GM21576 (cell line): Measurements from ENCODE around the gene RND2.

ENCODE experiments used
- ATAC-seq: cut with Tn5 transposase; IDR thresholded peaks from one replicate; pipeline ENCODE4 v1.9.1; 2021; ENCODE audit warnings: mild to moderate bottlenecking, moderate library complexity; ENCODE audit not compliant: unreplicated experiment

RND2 gene

DNA sequence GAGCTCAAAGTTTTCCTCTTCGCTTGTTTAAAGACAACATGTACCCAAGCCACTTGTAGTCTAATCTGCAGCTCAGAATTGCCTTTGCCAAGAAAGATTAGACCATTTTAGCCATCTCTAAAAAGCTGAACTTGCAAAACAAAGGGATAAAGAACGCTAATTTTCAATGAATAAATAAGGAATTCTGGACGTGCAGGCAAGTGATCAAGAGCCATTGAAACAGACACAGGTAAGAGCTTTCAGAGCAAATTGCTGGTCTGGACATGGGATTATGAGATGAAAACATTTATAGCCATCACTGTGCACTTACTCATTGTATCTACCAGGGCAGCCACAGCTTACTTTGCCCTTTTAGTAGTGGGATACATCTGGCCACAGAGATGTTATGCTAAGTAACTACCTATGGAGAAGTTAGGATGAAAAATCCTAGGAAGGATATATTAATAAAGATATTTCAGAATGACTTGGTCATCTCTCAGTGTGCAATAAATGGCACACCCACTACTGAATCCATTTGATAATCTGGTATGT, 44.4 kb downstream of the RND2 start:
- no peak for ATAC-seq

DNA sequence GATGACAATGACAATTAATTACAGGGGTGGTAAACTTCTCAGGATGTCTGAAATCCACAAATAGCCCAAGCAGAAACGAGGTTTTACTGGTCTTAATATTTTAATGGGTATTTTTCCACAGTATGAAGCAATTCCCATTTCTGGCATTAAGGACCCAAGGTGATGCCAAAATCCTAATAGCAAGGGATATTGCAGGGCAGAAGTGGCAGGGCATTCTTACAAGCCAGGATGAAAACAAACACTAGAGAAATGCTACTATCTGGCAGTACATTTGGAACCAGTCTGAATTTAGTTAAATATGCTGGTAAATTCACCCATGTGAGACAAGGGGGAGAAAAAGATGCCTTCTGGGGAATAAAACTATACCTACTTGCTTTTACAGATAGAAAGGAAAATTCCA, 45.2 kb downstream of the RND2 start:
- ATAC-seq, result no peak

DNA sequence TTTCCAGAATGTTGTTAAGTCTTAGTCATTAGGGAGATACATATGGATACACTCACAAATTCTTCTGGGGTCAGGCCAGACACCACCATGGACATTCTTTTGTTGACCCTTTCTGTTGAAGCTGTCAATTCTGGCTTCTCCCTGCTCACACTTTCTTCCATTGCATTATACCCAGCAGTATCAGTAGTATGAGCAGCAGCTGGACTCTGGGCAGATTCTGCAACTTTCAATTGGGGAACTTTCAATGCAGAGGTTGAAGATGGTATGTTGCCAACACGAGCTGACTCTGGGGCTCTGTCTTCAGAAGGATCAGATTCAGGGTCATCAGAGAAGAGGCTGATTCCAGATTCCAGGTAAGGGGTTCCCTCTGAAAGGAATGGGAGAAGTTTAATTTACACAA, 45.8 kb downstream of the RND2 start:
- ATAC-seq, result no peak

DNA sequence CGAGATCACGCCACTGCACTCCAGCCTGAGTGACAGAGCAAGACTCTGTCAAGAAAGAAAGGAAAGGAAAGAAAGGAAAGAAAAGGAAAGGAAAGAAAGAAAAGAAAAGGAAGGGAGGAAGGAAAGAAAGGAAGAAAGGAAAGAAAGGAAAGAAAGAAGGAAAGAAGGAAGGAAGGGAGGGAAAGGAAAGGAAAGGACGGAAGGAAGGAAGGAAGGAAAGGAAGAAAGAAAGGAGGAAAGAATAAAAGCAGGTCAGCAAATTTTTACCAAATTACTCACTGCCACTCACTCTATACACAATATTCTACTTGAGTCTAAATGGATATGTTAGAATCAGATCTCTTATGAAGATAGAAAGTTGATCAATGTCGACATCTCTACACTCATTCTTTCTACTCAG, 49.8 kb downstream of the RND2 start:
- no peak for ATAC-seq

DNA sequence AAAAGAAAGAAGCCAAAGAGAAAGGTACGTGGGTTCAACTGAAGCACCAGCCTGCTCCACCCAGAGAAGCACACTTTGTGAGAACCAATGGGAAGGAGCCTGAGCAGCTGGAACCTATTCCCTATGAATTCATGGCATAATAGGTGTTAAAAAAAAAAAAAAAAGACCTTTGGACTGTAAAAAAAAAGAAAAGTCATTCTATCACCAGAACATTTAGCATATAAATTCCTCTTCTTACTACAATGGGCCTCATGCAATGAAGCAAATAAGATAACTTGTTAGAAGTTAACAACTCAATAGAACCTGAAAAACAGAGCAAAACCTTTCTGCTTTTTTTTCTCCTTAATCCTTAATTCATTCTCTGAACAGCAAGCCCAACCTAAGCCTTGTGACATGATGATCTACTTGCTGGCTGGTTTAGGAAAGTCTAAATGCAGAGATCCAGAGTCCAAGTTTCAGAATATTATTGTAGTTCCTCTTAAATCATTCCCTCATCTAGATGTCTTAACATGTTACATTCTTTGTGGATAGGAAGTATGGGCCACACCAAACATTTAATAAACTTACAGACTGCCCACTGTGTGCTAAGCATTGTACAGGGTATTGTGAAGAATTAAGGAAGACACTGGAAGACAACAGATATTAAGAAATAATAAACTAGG, 54.7 kb downstream of the RND2 start:
- no peak for ATAC-seq
